ENCODE measurements around the gene PRKACB.
"Not testable (repeated sequence)": the region's sequence is repeated elsewhere in the genome, so short reads cannot be mapped to it uniquely, and the experiment has no call there.

Gene PRKACB

GRCh38 chr1:84143796-84144565 is at the start of gene PRKACB:
PRKACB (plus strand) TSS chr1:84144271; CDS start chr1:84144362, 91 bp downstream.
- no peak for DNase-seq

GRCh38 chr1:84095308-84095707 is 48.8 kb upstream of the PRKACB start:
- DNase-seq = no peak

- no peak for DNase-seq
Measured at GRCh38 chr1:84096176-84096575, 47.9 kb upstream of the PRKACB start.

GRCh38 chr1:84101204-84101603 is 42.9 kb upstream of the PRKACB start:
- DNase-seq = no peak

GRCh38 chr1:84103197-84103992 is 40.7 kb upstream of the PRKACB start:
- peak; percentile 33 for DNase-seq

GRCh38 chr1:84107538-84107937 is 36.5 kb upstream of the PRKACB start:
- DNase-seq = not testable (repeated sequence)

GRCh38 chr1:84107955-84108354 is 36.1 kb upstream of the PRKACB start:
- no peak for DNase-seq

GRCh38 chr1:84108900-84109578 is 35.0 kb upstream of the PRKACB start:
- no peak for DNase-seq

- no peak for DNase-seq
Measured at GRCh38 chr1:84110629-84111028, 33.4 kb upstream of the PRKACB start.

- DNase-seq = no peak
Measured at GRCh38 chr1:84116558-84116957, 27.5 kb upstream of the PRKACB start.

GRCh38 chr1:84117868-84118267 is 26.2 kb upstream of the PRKACB start:
- DNase-seq = no peak

- DNase-seq = no peak
Measured at GRCh38 chr1:84121360-84121759, 22.7 kb upstream of the PRKACB start.

GRCh38 chr1:84122780-84123382 is 21.2 kb upstream of the PRKACB start:
- DNase-seq = peak; percentile 3

- no peak for DNase-seq
Measured at GRCh38 chr1:84133479-84133878, 10.6 kb upstream of the PRKACB start.

GRCh38 chr1:84135341-84135740 is 8.7 kb upstream of the PRKACB start:
- no peak for DNase-seq

- no peak for DNase-seq
Measured at GRCh38 chr1:84141182-84142003, 2.7 kb upstream of the PRKACB start.

GRCh38 chr1:84145068-84145467 is 997 bp downstream of the PRKACB start:
- DNase-seq = no peak

- no peak for DNase-seq
Measured at GRCh38 chr1:84146411-84147032, 2.5 kb downstream of the PRKACB start.

- DNase-seq = no peak
Measured at GRCh38 chr1:84148758-84149157, 4.7 kb downstream of the PRKACB start.

GRCh38 chr1:84152649-84153056 is 8.6 kb downstream of the PRKACB start:
- DNase-seq = no peak

GRCh38 chr1:84155517-84155916 is 11.4 kb downstream of the PRKACB start:
- DNase-seq = no peak

- DNase-seq = no peak
Measured at GRCh38 chr1:84156210-84156621, 12.1 kb downstream of the PRKACB start.

Data from NCI-H1436 (cell line).